ENCODE results near the gene ERP27.

DNA sequence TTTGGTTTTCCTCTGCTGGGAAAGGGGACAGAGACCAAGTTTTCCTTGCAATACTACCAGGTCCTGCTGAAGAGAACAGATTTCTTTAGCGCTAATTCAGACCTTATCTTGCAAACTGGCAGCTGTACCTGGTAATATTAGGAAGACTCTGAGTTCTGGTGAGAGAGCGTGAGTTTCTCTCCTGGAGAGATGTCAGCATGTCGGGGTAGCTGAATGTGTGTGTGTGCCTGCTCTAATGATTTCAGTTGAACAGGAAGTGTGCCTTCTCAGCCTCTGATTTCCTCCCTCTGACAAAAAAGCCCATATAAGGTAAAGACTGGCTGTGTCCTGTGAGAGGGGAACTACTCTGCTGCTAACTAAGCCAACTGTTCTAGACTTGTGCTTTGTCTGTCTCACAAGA, 10.3 kb upstream of the ERP27 start:
- TF ChIP-seq, protein P1, sequence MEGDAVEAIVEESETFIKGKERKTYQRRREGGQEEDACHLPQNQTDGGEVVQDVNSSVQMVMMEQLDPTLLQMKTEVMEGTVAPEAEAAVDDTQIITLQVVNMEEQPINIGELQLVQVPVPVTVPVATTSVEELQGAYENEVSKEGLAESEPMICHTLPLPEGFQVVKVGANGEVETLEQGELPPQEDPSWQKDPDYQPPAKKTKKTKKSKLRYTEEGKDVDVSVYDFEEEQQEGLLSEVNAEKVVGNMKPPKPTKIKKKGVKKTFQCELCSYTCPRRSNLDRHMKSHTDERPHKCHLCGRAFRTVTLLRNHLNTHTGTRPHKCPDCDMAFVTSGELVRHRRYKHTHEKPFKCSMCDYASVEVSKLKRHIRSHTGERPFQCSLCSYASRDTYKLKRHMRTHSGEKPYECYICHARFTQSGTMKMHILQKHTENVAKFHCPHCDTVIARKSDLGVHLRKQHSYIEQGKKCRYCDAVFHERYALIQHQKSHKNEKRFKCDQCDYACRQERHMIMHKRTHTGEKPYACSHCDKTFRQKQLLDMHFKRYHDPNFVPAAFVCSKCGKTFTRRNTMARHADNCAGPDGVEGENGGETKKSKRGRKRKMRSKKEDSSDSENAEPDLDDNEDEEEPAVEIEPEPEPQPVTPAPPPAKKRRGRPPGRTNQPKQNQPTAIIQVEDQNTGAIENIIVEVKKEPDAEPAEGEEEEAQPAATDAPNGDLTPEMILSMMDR (IDR thresholded peaks at IDR 0.05), result no peak
- no peak for TF ChIP-seq TEAD4 (IDR thresholded peaks at IDR 0.05; ENCODE audit: borderline replicate concordance, insufficient read depth)
- TF ChIP-seq EZH2phosphoT487 (IDR thresholded peaks at IDR 0.05; ENCODE audit: borderline replicate concordance, low read depth), result no peak
- TF ChIP-seq ELF1 (IDR thresholded peaks at IDR 0.05), result 0 out of 2 replicates have a peak, but pooled peaks have one; percentile 20
- TF ChIP-seq, protein P2, sequence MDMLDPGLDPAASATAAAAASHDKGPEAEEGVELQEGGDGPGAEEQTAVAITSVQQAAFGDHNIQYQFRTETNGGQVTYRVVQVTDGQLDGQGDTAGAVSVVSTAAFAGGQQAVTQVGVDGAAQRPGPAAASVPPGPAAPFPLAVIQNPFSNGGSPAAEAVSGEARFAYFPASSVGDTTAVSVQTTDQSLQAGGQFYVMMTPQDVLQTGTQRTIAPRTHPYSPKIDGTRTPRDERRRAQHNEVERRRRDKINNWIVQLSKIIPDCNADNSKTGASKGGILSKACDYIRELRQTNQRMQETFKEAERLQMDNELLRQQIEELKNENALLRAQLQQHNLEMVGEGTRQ (IDR thresholded peaks at IDR 0.05; ENCODE audit: borderline replicate concordance, low read depth, low read length), result no peak
- TF ChIP-seq RCOR1 (IDR thresholded peaks at IDR 0.05; ENCODE audit: low read length), result no peak
- no peak for TF ChIP-seq JUND (IDR thresholded peaks at IDR 0.05)
- no peak for TF ChIP-seq MEF2A (IDR thresholded peaks at IDR 0.05; ENCODE audit: borderline replicate concordance, low read depth)
- no peak for TF ChIP-seq RAD21 (IDR thresholded peaks at IDR 0.05; ENCODE audit: low read length)
- TF ChIP-seq POLR2AphosphoS5 (IDR thresholded peaks at IDR 0.05; ENCODE audit: low read depth, low read length), result no peak
